GM20431 (cell line): ENCODE data around the gene BRSK1.

Source experiments
- in situ Hi-C: fragments of 300-500 bp; cut with MseI, MboI; formaldehyde crosslinking; loops from one replicate; pipeline ENCODE4 v1.15.0; 2020; ENCODE audit warnings: low sequenced_read_pairs; ENCODE audit not compliant: unreplicated experiment

The BRSK1 gene

GRCh38 chr19:55346725-55347441, 63.1 kb downstream of the BRSK1 start:
- in situ Hi-C loops, result no loop called here

- in situ Hi-C loops, result no loop called here
These were observed 63.7 kb downstream of the BRSK1 start for GRCh38 chr19:55347442-55348009.

GRCh38 chr19:55348317-55349034, 64.7 kb downstream of the BRSK1 start:
- in situ Hi-C loops, result no loop called here

- in situ Hi-C loops, result no loop called here
These were observed 67.0 kb downstream of the BRSK1 start for GRCh38 chr19:55350620-55351315.

- in situ Hi-C loops, result no loop called here
These were observed 68.2 kb downstream of the BRSK1 start for GRCh38 chr19:55352040-55352439.

GRCh38 chr19:55352549-55353145, 68.8 kb downstream of the BRSK1 start:
- in situ Hi-C loops, result no loop called here

GRCh38 chr19:55353356-55353802, 69.6 kb downstream of the BRSK1 start:
- in situ Hi-C loops, result no loop called here

- in situ Hi-C loops, result no loop called here
These were observed 70.3 kb downstream of the BRSK1 start for GRCh38 chr19:55353803-55354697.

- in situ Hi-C loops, result no loop called here
These were observed 71.0 kb downstream of the BRSK1 start, which contains the start of gene COX6B2 for GRCh38 chr19:55354698-55355212. COX6B2 (minus strand) TSS chr19:55354719; CDS start chr19:55354521, 198 bp downstream.

- in situ Hi-C loops, result no loop called here
These were observed 71.5 kb downstream of the BRSK1 start for GRCh38 chr19:55355213-55355821.

GRCh38 chr19:55358493-55358892, 74.7 kb downstream of the BRSK1 start:
- in situ Hi-C loops, result no loop called here

- in situ Hi-C loops, result no loop called here
These were observed 75.4 kb downstream of the BRSK1 start for GRCh38 chr19:55358943-55359908.

- in situ Hi-C loops, result no loop called here
These were observed 77.1 kb downstream of the BRSK1 start for GRCh38 chr19:55360902-55361301.
